GM06990 (cell line): ENCODE results near the gene GLOD4.
"Not testable (repeated sequence)": the region's sequence is repeated elsewhere in the genome, so short reads cannot be mapped to it uniquely, and the experiment has no call there.

Experiments used
- DNase-seq: peaks from one replicate; pipeline ENCODE4 v3.0.0-alpha.2; 2011; ENCODE audit not compliant: insufficient read length; ENCODE audit errors: extremely low read depth
- H3K27me3 ChIP-seq: replicated peaks from 2 replicates; pipeline ENCODE4 v1.6.0; 2011; ENCODE audit warnings: low read length; ENCODE audit not compliant: control insufficient read depth, insufficient read depth
- H3K36me3 ChIP-seq: 2 replicates; pipeline ENCODE4 v1.5.1; 2011; ENCODE audit warnings: low read length; ENCODE audit not compliant: control insufficient read depth, insufficient read depth
- H3K4me3 ChIP-seq: replicated peaks from 2 replicates; pipeline ENCODE4 v1.5.1; 2011; ENCODE audit warnings: low read depth, mild to moderate bottlenecking, control low read depth, low read length
- TF ChIP-seq, protein P1 (sequence below): IDR thresholded peaks from 2 replicates; pipeline ENCODE4 v1.5.1; 2011; ENCODE audit warnings: low read length, control low read depth, mild to moderate bottlenecking, inconsistent platforms; ENCODE audit not compliant: insufficient read depth, poor library complexity, severe bottlenecking

Gene GLOD4

GRCh38 chr17:811051-811784 is 29.1 kb upstream of the GLOD4 start:
- TF ChIP-seq, protein P1, sequence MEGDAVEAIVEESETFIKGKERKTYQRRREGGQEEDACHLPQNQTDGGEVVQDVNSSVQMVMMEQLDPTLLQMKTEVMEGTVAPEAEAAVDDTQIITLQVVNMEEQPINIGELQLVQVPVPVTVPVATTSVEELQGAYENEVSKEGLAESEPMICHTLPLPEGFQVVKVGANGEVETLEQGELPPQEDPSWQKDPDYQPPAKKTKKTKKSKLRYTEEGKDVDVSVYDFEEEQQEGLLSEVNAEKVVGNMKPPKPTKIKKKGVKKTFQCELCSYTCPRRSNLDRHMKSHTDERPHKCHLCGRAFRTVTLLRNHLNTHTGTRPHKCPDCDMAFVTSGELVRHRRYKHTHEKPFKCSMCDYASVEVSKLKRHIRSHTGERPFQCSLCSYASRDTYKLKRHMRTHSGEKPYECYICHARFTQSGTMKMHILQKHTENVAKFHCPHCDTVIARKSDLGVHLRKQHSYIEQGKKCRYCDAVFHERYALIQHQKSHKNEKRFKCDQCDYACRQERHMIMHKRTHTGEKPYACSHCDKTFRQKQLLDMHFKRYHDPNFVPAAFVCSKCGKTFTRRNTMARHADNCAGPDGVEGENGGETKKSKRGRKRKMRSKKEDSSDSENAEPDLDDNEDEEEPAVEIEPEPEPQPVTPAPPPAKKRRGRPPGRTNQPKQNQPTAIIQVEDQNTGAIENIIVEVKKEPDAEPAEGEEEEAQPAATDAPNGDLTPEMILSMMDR = no peak
- no peaks in the 10 kb centered on the region for H3K36me3 ChIP-seq
- no peak overlapping the region for H3K4me3 ChIP-seq

GRCh38 chr17:807523-808294 is 25.6 kb upstream of the GLOD4 start:
- no peaks in the 10 kb centered on the region for H3K36me3 ChIP-seq
- TF ChIP-seq, protein P1 = no peak
- H3K27me3 ChIP-seq = no peaks in the 10 kb centered on the region; the same call in 1 of the 2 replicates
- H3K4me3 ChIP-seq = no peak overlapping the region
- no peak for DNase-seq

More at GRCh38 chr17:811051-811784, 29.1 kb upstream of the GLOD4 start:
- H3K27me3 ChIP-seq = no peaks in the 10 kb centered on the region; the same call in 1 of the 2 replicates
- peak; percentile 39 for DNase-seq

GRCh38 chr17:806781-807522 is 24.9 kb upstream of the GLOD4 start:
- Histone ChIP-seq H3K4me3 (no peak overlapping the region), H3K36me3 (no peaks in the 10 kb centered on the region), H3K27me3 (no peaks in the 10 kb centered on the region; the same call in 1 of the 2 replicates)
- TF ChIP-seq, protein P1 = no peak
- DNase-seq = no peak

GRCh38 chr17:806346-806745 is 24.3 kb upstream of the GLOD4 start:
- no peak overlapping the region for H3K4me3 ChIP-seq
- no peaks in the 10 kb centered on the region; the same call in 1 of the 2 replicates for H3K27me3 ChIP-seq
- no peak for DNase-seq
- TF ChIP-seq, protein P1 = no peak
- H3K36me3 ChIP-seq = no peaks in the 10 kb centered on the region

- not testable (repeated sequence) for H3K27me3 ChIP-seq, H3K4me3 ChIP-seq, H3K36me3 ChIP-seq, DNase-seq
Measured at GRCh38 chr17:805886-806285, 23.8 kb upstream of the GLOD4 start.
